GM18867 (cell line): Measurements from ENCODE around the gene NR5A1.

ENCODE experiments used
- ATAC-seq: cut with Tn5 transposase; IDR thresholded peaks from one replicate; pipeline ENCODE4 v1.9.1; 2021; ENCODE audit warnings: mild to moderate bottlenecking, moderate library complexity; ENCODE audit not compliant: unreplicated experiment

The NR5A1 gene

DNA sequence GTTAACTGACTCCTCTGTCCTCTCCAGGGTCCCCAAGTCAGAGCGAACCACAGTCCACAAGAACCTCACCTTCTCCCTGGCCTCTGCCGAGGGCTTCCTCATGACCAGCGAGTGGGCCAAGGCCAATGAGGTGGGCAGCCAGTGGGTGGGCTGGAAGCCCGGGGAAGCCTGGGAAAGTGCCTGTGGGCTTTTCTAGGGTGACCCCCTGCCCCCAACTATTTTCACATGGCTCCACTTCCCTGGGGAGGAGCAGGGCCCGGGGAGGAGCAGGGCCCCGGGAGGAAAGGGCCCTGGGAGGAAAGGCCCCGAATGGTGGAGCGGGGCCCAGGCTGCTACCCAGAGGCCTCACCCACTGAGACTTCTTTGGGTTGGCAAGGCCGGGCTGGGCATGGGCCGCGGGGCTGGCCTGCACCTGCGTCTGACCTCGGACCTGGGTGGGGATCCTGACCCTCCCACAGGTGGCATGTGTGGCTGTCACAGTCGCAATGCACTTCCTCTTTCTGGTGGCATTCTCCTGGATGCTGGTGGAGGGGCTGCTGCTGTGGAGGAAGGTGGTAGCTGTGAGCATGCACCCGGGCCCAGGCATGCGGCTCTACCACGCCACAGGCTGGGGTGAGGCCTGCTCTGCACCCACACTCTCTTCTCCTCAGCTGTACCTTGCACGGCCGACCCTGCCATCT is 39.0 kb downstream of the NR5A1 start:
- ATAC-seq = no peak

DNA sequence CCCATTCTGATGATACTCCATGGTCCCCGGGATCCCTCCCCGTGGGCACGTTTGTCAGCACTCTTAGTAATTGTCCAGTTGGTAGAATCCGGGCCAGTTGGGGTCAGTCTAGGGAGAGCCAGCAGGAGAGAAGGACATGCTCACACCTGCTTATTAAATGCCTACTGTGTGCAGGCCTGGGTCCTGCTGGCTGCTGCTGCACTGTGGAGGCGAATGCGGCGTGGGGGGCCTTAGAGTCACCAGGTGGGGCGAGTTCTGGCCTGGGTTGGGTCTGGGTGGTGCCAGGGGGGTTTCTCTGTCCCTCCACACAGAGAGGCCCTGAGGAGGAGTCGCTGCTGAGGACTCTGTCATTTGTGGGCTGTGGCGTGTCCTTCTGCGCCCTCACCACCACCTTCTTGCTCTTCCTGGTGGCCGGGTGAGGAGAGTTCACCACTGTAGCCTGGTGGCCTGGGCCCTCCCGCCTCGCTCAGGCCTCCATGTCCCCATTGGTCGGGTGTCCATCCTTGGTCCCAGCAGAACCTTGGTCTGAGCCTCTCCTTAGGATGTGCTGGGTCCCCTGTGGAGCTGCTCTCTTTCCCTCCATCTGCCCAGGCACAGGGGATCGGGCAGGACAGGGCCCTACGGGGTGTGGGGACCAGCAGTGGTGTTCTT is 39.7 kb downstream of the NR5A1 start:
- no peak for ATAC-seq

DNA sequence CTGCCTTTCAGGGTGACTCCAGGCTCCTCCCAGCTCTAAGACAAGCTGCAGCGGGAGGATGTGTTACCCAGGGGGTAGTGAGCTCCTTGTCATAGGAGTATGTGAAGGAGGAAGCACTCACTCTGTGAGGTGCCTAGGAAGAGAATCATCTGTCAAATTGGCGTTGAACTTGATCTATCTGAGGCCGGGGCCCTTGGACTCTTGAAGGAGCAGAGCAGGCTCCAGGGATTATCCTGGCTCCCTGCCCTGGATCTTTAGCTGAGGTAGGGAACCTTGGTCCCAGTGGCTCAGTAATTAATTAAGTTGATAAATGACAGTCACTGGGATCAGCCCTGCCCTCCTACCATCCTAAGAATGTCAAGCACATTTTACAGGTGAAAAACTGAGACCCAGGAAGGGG is 41.5 kb downstream of the NR5A1 start:
- no peak for ATAC-seq

DNA sequence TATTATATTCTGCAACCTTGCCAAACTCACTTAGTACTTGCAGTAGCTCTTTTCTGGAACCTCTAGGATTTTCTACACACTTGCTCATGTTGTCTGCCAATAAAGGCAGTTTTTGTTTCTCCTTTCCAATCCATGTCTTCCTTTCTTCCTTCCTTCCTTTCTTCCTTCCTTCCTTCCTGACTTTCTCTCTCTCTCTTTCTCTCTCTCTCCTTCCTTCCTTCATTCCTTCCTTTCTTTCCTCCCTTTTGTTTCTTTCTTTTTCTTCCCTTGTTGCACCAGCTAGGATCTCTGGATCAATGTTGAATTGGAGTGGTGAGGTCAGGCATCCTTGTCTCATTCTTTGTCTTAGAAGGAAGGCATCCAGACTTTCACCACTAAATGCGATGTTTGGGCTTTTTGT is 44.5 kb downstream of the NR5A1 start:
- ATAC-seq = no peak

DNA sequence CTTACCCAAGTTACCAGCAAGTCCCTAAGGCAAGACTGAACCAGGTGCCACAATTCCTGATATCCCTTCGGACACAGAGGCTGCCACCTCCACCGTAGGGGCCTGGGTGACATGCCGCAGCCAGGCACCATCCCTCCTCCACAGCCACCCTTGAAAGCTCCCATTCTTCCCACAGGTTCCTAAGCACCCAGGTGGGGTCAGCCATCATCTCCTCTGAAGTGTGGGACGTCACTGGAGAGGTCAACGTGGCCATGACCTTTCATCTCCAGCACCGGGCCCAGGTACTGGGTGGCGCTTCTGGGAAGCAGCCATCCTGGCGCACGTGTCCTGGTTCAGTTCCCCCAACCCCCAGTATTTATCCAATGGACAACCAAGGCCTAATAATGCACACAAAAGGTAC is 48.8 kb downstream of the NR5A1 start:
- ATAC-seq = no peak

DNA sequence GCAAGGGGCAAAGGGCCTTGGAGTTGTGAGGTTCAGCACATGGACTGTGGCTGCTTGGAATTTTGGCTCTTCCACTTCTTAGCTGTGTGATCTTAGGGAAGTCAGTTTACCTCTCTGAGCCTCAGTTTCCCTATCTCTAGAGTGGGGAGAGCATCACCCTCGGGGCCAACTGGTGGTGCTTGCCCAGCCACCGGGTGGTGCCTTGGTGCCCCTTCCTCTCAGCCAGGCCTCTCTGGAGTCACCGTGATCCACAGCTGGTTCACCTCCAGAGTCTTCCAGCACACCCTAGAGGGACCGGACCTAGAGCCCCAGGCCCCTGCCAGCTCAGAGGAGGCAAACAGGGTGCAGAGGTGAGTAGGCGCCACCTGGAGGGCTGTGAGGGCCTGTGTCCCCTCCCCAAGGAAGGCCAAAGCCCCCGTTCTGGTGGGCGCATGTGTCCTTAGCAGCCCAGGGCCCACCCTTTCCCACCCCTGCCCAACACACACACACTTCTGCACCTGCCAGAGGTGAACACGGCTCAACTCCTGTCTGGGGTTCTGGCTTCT is 49.2 kb downstream of the NR5A1 start:
- ATAC-seq = no peak

DNA sequence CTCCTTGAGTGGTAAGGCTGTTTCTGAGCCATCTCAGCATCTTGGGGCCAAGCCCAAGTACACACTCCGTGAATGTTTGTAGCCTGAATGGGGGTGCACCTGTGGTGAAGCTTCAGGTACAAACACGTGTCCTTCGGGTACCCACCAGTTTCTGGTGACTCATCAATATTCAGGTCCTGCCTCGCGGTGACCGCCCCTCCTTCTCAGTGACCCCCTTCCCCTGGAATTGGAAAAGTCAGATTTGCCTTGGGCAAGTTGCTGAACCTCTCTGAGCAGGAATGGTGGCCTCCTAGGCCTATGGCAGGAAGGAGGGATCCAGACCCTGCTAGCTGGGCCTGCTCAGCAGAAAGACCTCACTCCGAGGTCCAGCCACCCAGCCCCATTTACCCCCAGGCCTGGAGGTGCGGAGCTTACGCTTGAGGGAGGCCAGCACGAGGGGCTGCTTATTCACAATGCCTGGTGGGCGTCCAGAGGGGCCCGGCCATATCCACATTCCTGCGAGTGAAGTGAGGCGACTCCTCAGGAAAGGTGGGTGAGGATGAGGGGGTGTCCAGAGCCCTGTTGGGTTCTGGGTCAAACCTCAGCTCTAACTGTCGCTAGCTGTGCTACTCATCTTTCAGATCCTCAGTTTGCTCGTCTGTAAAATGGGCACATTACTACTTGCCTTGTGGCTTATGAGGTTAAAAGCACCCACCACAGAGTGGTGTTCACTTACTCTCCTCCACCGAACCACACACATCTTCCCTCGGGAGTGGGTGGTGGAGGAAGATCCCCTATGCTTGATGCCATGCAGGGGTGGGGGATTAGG is 49.9 kb downstream of the NR5A1 start:
- no peak for ATAC-seq

DNA sequence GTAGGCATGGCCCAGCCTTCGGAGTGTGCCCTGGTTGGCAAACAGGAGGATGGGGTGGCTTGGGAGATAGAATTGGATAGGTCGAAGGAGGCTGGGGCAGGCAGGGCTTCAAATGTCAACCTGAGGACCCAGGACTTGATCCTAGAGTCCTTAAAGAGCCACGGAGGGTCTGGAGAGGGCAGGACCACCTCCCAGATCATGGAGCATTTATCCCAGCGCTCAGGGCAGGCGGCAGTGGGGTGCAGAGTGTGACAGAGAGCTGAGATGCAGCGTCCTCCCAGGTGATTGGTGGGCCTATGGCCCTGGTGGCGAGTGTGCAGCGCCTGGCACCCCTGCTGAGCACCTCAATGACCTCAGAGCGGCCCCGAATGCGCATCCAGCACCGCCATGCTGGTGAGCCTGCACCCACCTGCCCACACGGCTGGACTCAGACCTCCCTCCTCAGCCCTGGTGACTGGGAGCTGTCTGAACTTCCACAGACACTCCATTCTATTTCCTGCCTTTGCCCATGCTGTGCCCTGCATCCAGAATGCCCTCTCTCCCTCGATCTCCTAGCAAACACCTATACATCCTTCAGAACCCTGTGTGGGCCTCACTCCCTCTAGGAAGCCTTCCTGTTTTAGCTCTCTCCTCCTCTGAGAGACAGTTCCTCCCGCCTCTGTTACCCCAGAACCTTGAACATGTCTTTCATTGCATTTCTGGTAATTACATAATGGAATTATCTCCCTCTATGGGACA is 50.7 kb downstream of the NR5A1 start:
- ATAC-seq = no peak

DNA sequence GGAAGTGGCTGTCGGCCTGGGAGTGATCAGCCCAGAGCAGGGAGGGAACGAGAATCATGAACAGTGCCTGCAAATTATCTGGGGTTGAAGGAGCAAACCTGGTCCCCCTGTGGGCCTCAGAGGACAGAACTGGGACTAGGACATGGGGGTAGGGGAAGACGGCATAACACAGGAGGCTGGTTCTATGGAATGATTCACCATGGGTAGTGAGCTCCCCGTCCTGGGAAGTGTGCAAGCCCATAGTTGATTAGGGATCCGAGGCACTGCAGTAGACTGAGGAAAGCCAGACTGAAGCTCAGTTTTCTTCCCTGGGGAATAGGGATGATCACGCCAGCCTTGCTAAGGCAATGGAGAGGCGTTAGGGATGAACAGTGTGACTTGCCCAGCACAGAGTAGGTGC is 51.4 kb downstream of the NR5A1 start:
- no peak for ATAC-seq

DNA sequence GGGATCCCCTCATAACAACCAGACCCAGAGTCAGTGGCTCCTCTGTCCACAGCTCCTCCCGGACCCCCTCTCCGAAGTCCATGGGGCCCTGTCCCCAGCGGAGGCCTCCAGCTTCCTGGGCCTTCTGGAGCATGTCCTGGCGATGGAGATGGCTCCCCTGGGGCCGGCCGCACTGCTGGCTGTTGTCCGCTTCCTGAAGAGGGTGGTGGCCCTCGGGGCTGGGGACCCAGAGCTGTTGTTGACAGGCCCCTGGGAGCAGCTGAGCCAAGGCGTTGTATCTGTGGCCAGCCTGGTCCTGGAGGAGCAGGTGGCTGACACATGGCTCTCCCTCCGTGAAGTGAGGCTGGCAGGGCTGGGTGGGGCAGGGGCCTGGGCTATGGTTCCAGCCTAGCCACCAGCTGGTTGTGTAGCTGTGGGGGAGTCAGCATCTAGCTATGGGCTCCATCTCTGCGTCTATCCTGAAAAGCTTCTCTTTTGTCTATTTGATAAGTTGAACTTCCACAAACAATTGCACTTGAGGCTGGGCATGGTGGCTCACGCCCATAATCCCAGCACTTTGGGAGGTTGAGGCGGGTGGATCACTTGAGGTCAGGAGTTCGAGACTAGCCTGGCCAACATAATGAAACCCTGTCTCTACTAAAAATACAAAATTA is 52.3 kb downstream of the NR5A1 start:
- ATAC-seq = no peak

DNA sequence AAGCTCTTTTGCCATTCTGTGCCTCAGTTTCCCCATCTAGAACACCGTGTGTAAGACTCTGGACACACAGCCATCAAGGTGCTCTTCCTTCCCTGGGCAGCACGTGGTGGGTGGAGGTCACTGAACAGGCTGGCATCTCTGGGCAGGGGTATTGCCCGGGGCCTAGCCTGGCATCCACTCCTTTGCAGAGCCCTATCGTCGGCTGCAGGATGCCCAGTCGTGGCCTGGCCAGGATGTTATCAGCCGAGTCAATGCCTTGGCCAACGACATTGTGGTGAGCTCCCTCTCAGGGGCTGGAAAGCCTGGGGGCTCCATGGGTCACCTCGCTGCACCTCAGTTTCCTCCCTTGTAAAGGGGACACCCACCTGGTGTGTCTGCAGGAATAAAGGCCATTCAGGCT is 52.9 kb downstream of the NR5A1 start:
- ATAC-seq = no peak

DNA sequence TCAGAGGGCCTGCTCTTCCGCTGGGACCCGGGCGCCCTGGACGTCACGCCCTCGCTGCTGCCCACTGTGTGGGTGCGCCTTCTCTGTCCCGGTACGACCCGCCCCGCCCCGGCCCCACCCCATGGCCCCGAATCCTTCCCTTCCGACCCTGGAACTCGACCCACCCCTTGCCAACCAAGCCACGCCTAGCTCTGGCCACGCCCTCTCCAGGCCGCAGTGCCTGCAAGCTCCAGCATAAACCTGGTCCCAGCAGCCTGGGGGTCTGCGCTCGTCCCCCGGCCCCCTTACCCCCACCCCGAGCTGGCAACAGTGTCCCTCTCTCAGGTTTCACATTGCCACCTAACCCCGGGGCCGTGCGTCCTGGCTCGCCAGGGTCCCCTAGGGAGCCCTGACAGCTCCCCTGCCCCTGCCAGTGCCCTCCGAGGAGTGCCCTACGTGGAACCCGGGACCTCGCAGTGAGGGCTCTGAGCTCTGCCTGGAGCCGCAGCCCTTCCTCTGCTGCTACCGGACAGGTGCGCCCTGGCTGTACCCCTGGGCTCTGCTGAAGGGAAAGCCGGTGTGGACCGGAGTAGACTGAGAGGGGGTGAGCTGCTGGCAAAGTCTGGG is 53.5 kb downstream of the NR5A1 start:
- no peak for ATAC-seq

DNA sequence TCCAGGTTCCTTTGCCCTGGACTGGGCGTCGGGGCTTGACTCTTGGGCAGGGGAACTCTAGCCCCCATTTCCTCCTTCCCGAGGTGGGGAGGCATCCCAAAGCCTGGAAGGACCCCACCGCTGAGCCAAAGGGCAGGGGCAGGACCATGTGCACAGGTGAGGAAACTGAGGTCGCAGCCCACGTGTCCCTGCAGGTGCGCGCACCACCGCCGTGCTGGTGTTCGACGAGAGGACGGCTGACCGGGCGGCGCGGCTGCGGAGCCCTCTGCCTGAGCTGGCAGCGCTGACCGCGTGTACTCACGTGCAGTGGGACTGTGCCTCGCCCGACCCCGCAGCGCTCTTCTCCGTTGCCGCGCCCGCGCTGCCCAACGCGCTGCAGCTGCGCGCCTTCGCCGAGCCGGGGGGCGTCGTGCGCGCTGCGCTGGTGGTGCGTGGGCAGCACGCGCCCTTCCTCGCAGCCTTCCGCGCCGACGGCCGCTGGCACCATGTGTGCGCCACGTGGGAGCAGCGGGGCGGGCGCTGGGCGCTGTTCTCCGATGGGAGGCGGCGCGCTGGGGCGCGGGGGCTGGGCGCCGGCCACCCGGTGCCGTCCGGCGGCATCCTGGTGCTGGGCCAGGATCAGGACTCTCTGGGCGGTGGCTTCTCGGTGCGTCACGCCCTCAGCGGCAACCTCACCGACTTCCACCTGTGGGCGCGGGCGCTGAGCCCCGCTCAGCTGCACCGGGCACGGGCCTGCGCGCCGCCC is 54.2 kb downstream of the NR5A1 start:
- no peak for ATAC-seq

DNA sequence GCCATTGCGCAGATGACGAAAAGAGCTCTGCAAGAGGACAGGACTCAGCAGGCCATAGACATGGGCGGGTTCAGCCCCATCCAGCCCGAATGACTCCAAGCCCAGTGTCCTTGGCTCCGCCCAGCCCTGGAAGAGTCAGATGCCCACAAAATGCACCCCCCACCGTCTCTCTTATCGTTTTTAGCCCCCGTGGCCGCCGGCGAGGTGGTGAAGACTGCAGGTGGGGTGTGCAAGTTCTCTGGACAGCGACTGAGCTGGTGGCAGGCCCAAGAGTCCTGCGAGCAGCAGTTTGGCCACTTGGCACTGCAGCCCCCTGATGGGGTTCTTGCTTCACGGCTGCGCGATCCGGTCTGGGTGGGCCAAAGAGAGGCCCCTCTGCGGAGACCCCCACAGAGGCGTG is 54.9 kb downstream of the NR5A1 start:
- no peak for ATAC-seq

DNA sequence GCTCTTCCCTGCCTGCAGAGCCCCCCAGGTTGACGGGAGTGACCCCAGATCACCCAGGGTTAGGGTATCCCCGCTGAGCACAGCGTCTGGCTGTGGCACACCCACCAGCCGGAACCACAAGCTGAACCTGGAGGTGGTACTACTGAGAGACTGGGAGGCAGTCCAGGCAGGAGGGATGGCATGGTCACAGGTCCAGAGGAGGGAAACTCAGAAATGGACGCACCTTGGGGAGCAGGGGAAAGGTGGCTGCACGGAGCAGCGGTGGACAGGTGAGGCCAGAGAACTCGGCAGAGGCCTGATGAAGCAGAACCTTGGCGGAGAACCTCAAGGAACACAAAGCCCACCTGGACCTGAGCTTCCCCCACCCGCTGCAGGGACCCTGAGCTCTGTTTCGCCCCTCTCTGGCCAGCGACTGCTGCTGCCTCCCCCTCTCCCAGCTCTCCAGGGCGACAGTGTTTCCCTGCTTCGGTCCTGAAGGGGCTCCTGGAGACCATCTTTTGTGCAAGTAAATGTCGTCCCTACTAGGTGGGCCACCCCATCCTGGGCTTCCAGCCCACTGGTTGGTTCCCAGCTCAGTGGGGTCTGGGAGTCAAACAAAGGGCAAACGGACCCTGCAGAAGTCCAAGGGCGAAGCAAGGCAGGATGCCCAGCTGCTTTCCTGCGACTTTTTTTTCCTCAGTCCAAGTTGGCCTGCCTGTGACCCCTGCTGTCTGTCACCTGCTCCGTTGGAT is 56.1 kb downstream of the NR5A1 start:
- ATAC-seq = no peak

DNA sequence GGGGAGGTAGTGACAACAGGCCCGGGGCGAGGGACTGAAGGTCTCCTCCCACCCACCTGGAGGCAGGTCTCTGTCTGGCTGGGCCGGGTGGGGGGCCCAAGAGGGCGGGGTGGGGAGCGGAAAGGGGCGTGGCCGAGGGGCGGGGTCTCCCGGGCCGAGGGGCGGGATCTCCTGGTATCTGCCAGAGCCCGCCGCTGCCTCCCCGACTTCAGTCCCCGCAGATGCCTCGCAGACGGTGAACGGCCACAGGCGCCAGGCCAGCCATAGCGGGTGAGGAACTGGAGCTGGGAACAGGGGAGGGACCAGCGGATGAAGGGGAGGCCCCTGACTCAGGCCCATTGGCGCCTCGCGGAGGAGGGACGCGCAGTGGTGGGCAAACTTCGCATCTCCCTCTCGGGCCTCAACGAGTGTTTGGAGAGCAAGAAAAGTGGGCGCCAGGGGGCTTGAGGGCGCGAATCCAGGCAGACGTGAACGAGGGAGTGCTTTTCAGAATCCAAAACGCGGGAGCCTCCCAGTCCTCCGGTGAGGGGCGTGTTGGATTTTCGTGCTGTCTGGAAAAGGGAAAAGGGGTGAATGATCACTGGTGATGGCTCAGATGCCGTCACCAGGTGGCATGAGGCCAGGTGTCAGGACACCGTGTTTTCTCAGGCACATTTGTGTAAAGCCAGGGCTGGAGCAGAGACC is 56.8 kb downstream of the NR5A1 start, which contains the start of gene ADGRD2:
ADGRD2 (plus strand) TSS at position 211 of the 684 bp plus-strand sequence. CDS start 1,216 bp downstream, outside the sequence.
- ATAC-seq = no peak

DNA sequence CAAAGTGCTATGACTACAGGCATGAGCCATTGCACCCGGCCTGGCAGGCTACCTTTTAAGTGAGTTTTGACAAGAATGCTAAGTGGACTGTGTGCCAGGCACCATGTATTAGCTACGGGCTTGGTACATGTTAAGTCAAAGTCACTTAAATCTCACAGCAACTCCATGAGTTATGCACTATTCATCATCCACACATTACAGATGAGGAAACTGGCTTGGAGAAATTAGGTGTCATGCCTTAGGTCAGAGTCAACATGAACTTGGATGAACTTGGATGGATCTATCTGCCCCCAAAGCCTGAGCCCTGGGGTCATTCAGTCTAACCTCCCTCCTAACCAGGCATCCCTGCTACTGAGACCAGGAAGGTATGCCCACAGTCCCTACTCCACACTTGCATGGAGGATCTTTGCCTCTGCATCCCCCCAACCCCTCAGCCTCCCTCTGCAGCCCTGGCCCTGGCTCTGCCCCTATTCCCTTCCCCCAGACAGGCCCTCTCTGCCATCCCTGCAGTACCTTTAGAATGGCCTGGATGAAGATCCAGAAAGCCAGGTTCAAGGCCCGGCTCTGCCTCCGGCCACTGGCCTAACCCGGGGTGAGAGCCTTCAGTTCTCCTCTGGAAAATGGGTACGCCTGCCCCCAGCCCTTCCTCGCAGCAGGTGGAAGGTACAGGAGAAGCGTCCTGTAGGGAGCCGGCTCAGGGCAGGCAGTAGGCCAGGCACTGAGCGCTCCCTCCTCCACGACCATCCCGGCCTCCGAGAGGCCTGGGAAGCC is 57.6 kb downstream of the NR5A1 start:
- ATAC-seq = no peak
